Activated B cell treated with CpG ODN at 0.5 μM for 24 hours (primary cell): ENCODE results near the gene MYADM. TPM values are rescaled to one million over a fixed set of nuclear protein-coding genes. Genes with fewer than 3 reads are reported as not detected.

Experiments used
- ATAC-seq: fragments of 200-7000 bp; cut with Tn5 transposase; one replicate; pipeline ENCODE4 v1.10.0; 2021; ENCODE audit warnings: low read depth, mild to moderate bottlenecking, moderate library complexity
- CTCF ChIA-PET: fragments of 350-600 bp; sonication (Branson Sonifier 250); formaldehyde crosslinking; loops from one replicate; lab custom pipeline; 2021; ENCODE audit warnings: antibody characterized with exemption; lab: Charles Lee
- POLR2A ChIA-PET: fragments of 350-600 bp; sonication (Branson Sonifier 250); formaldehyde crosslinking; loops from one replicate; lab custom pipeline; 2021; ENCODE audit warnings: antibody characterized with exemption; lab: Charles Lee
- DNase-seq: peaks from one replicate; pipeline ENCODE4 v3.0.0; 2022
- H3K27ac Mint-ChIP-seq: one replicate; pipeline ENCODE4 v1.8.0; 2020; ENCODE audit warnings: mixed read lengths
- H3K27me3 Mint-ChIP-seq: one replicate; pipeline ENCODE4 v1.8.0; 2021; ENCODE audit warnings: mixed read lengths
- H3K36me3 Mint-ChIP-seq: one replicate; pipeline ENCODE4 v1.8.0; 2021; ENCODE audit warnings: low read depth, mixed read lengths
- H3K4me1 Mint-ChIP-seq: one replicate; pipeline ENCODE4 v1.8.0; 2021; ENCODE audit warnings: mixed read lengths
- H3K4me3 Mint-ChIP-seq: one replicate; pipeline ENCODE4 v1.8.0; 2020; ENCODE audit warnings: mild to moderate bottlenecking, mixed read lengths
- H3K9me3 Mint-ChIP-seq: one replicate; pipeline ENCODE4 v1.8.0; 2020; ENCODE audit warnings: mixed read lengths
- CTCF ChIP-seq: fragments of 200-600 bp; IDR thresholded peaks from one replicate; pipeline ENCODE4 v1.8.0; 2022; ENCODE audit warnings: antibody characterized with exemption, mild to moderate bottlenecking
- intact Hi-C: fragments of 100-400 bp; cut with micrococcal nuclease; formaldehyde crosslinking; loops from one replicate; pipeline ENCODE4 v1.15.1; 2024
- total RNA-seq: library from RNA; stranded (reverse); gene quantifications from 2 replicates; pipeline ENCODE4 v1.2.3, GENCODE V29; 2022

Gene MYADM
- total RNA-seq, 1 donor from 2014 or later = 10.9 TPM

GRCh38 chr19:53865918-53866864, 1.5 kb upstream of the MYADM start:
- Mint-ChIP-seq H3K4me3 (peak overlapping the region; percentile 91), H3K9me3 (no peaks in the 10 kb centered on the region), H3K27ac (peak overlapping the region; percentile 93), H3K27me3 (no peaks in the 10 kb centered on the region), H3K36me3 (peaks cover 2% of the 10 kb centered on the region), H3K4me1 (peaks cover 39% of the 10 kb centered on the region)
- intact Hi-C loops = loop anchor here (2.0 to 5.0 kb wide), 5 partner anchors 13 to 1786 kb away; partner anchors contain the start of genes LENG8, NDUFA3, OSCAR and PRPF31
- ATAC-seq = peak; percentile 23
- no peak for TF ChIP-seq CTCF
- DNase-seq = peak; percentile 67
- ChIA-PET POLR2A (interaction anchor here (0.7 to 2.0 kb wide), 4 partner anchors 11 to 597 kb away, joined by 4 to 7 read pairs (median 4); partner anchors contain the start of genes LENG9 and MBOAT7), CTCF (interaction anchor here (1.2 kb wide), 1 partner anchor 16 kb away, joined by 3 read pairs; the partner anchor contains the start of gene PRKCG)

GRCh38 chr19:53866865-53867224, 838 bp upstream of the MYADM start:
- H3K4me3 Mint-ChIP-seq = peak overlapping the region; percentile 91
- peak overlapping the region; percentile 93 for H3K27ac Mint-ChIP-seq
- peaks cover 44% of the 10 kb centered on the region for H3K4me1 Mint-ChIP-seq
- ATAC-seq (no peak), DNase-seq (no peak)
- no peaks in the 10 kb centered on the region for H3K27me3 Mint-ChIP-seq
- ChIA-PET CTCF (interaction anchor here (1.0 to 1.2 kb wide), 3 partner anchors 10 to 157 kb away, joined by 3 read pairs; partner anchors contain the start of gene PRKCG), POLR2A (interaction anchor here (1.0 to 2.3 kb wide), 6 partner anchors 10 to 334 kb away, joined by 4 to 10 read pairs (median 5); partner anchors contain the start of genes MBOAT7, PRPF31 and TFPT)
- intact Hi-C loops = loop anchor here (1.0 to 5.0 kb wide), 8 partner anchors 12 to 1785 kb away; partner anchors contain the start of genes CNOT3, LENG8, NDUFA3 and OSCAR
- no peak for TF ChIP-seq CTCF
- H3K36me3 Mint-ChIP-seq = peaks cover 2% of the 10 kb centered on the region
- no peaks in the 10 kb centered on the region for H3K9me3 Mint-ChIP-seq

- ATAC-seq = no peak
- POLR2A ChIA-PET = interaction anchor here (0.5 to 2.3 kb wide), 8 partner anchors 9 to 1642 kb away, joined by 3 to 10 read pairs (median 4); partner anchors contain the start of genes CNOT3, MBOAT7, PRPF31 and TFPT
- H3K4me3 Mint-ChIP-seq = peak overlapping the region; percentile 91
Observed at GRCh38 chr19:53868091-53868891, 608 bp downstream of the MYADM start.

More at GRCh38 chr19:53868091-53868891, 608 bp downstream of the MYADM start:
- CTCF ChIA-PET = interaction anchor here (1.0 to 1.2 kb wide), 2 partner anchors 8 to 155 kb away, joined by 3 read pairs; no protein-coding TSS in a partner anchor
- peak overlapping the region; percentile 85 for H3K27ac Mint-ChIP-seq
- no peaks in the 10 kb centered on the region for H3K9me3 Mint-ChIP-seq
- peaks cover 7% of the 10 kb centered on the region for H3K36me3 Mint-ChIP-seq
- intact Hi-C loops = loop anchor here (5.0 kb wide), 4 partner anchors 234 to 1784 kb away; partner anchors contain the start of genes LENG8, NDUFA3, OSCAR and PRPF31
- no peaks in the 10 kb centered on the region for H3K27me3 Mint-ChIP-seq
- H3K4me1 Mint-ChIP-seq = peaks cover 49% of the 10 kb centered on the region
- no peak for TF ChIP-seq CTCF
- DNase-seq = peak; percentile 50
